B cell (primary cell): ENCODE results near the gene FAM76A.

Experiments used
- EZH2 ChIP-seq: IDR thresholded peaks from 2 replicates; pipeline ENCODE4 v1.6.1; 2012; ENCODE audit warnings: borderline replicate concordance, low read depth, mild to moderate bottlenecking, moderate library complexity, low read length; ENCODE audit not compliant: insufficient read depth, poor library complexity, severe bottlenecking
- TF ChIP-seq, protein P1 (sequence below): fragments of 200-600 bp; IDR thresholded peaks from one replicate; pipeline ENCODE4 v1.8.0; 2022; ENCODE audit warnings: antibody characterized with exemption, mild to moderate bottlenecking

DNA sequence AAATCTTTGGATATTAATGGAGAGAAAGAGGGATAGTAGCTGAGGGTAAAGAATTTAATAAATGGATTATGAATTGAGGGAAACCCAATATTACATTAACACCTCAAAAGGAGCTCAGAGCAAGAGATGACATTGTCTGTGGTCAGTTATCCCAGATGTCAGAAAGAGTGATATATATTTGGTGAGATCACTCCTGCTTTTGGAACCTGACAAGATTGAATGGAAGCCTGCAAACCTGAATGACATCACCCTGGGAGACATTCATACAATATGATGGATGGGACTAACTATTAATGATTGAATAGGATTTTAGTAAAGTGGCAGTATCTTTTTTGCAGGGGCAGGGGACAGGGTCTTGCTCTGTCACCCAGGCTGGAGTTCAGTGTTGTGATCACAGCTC is 47.0 kb upstream of the FAM76A start:
- TF ChIP-seq, protein P1, sequence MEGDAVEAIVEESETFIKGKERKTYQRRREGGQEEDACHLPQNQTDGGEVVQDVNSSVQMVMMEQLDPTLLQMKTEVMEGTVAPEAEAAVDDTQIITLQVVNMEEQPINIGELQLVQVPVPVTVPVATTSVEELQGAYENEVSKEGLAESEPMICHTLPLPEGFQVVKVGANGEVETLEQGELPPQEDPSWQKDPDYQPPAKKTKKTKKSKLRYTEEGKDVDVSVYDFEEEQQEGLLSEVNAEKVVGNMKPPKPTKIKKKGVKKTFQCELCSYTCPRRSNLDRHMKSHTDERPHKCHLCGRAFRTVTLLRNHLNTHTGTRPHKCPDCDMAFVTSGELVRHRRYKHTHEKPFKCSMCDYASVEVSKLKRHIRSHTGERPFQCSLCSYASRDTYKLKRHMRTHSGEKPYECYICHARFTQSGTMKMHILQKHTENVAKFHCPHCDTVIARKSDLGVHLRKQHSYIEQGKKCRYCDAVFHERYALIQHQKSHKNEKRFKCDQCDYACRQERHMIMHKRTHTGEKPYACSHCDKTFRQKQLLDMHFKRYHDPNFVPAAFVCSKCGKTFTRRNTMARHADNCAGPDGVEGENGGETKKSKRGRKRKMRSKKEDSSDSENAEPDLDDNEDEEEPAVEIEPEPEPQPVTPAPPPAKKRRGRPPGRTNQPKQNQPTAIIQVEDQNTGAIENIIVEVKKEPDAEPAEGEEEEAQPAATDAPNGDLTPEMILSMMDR = no peak
- TF ChIP-seq EZH2 = no peak
